ENCODE results near the gene SLC6A12. TPM values are rescaled to one million over a fixed set of nuclear protein-coding genes. Genes with fewer than 3 reads are reported as not detected.

Gene SLC6A12
- total RNA-seq, 1 experiment from 2014 or later, result 0.79 TPM

- TF ChIP-seq, protein P1, sequence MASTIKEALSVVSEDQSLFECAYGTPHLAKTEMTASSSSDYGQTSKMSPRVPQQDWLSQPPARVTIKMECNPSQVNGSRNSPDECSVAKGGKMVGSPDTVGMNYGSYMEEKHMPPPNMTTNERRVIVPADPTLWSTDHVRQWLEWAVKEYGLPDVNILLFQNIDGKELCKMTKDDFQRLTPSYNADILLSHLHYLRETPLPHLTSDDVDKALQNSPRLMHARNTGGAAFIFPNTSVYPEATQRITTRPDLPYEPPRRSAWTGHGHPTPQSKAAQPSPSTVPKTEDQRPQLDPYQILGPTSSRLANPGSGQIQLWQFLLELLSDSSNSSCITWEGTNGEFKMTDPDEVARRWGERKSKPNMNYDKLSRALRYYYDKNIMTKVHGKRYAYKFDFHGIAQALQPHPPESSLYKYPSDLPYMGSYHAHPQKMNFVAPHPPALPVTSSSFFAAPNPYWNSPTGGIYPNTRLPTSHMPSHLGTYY (CRISPR knock-in tag; IDR thresholded peaks at IDR 0.05), result no peak
- TF ChIP-seq, protein P2, sequence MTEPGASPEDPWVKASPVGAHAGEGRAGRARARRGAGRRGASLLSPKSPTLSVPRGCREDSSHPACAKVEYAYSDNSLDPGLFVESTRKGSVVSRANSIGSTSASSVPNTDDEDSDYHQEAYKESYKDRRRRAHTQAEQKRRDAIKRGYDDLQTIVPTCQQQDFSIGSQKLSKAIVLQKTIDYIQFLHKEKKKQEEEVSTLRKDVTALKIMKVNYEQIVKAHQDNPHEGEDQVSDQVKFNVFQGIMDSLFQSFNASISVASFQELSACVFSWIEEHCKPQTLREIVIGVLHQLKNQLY (CRISPR knock-in tag; IDR thresholded peaks at IDR 0.05), result no peak
- TF ChIP-seq PREB (CRISPR knock-in tag; IDR thresholded peaks at IDR 0.05; ENCODE audit: borderline replicate concordance) (no peak), HMGA2 (CRISPR knock-in tag; IDR thresholded peaks at IDR 0.05) (no peak), ETV6 (CRISPR knock-in tag; IDR thresholded peaks at IDR 0.05) (no peak), SMAD4 (CRISPR knock-in tag; IDR thresholded peaks at IDR 0.05) (no peak), CBFB (CRISPR knock-in tag; IDR thresholded peaks at IDR 0.05; ENCODE audit: low read depth) (no peak), RELA (CRISPR knock-in tag; IDR thresholded peaks at IDR 0.05; ENCODE audit: borderline replicate concordance) (no peak), ATF3 (CRISPR knock-in tag; conservative IDR thresholded peaks at IDR 0.05) (no peak), ELF4 (CRISPR knock-in tag; IDR thresholded peaks at IDR 0.05; ENCODE audit: low read depth) (no peak), MYBL2 (CRISPR knock-in tag; IDR thresholded peaks at IDR 0.05) (no peak), CDX4 (CRISPR knock-in tag; IDR thresholded peaks at IDR 0.05; ENCODE audit: borderline replicate concordance) (no peak), ZBTB21 (CRISPR knock-in tag; IDR thresholded peaks at IDR 0.05; ENCODE audit: borderline replicate concordance) (no peak), FOXK1 (CRISPR knock-in tag; IDR thresholded peaks at IDR 0.05) (0 out of 2 replicates have a peak, but pooled peaks have one; percentile 25), NFYB (CRISPR knock-in tag; conservative IDR thresholded peaks at IDR 0.05; ENCODE audit: low read depth) (no peak), ZNF423 (CRISPR knock-in tag; IDR thresholded peaks at IDR 0.05) (no peak; the same call in 1 of the 2 replicates)
- TF ChIP-seq, protein P3, sequence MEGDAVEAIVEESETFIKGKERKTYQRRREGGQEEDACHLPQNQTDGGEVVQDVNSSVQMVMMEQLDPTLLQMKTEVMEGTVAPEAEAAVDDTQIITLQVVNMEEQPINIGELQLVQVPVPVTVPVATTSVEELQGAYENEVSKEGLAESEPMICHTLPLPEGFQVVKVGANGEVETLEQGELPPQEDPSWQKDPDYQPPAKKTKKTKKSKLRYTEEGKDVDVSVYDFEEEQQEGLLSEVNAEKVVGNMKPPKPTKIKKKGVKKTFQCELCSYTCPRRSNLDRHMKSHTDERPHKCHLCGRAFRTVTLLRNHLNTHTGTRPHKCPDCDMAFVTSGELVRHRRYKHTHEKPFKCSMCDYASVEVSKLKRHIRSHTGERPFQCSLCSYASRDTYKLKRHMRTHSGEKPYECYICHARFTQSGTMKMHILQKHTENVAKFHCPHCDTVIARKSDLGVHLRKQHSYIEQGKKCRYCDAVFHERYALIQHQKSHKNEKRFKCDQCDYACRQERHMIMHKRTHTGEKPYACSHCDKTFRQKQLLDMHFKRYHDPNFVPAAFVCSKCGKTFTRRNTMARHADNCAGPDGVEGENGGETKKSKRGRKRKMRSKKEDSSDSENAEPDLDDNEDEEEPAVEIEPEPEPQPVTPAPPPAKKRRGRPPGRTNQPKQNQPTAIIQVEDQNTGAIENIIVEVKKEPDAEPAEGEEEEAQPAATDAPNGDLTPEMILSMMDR (IDR thresholded peaks at IDR 0.05), result peak; percentile 69
- TF ChIP-seq, protein P4, sequence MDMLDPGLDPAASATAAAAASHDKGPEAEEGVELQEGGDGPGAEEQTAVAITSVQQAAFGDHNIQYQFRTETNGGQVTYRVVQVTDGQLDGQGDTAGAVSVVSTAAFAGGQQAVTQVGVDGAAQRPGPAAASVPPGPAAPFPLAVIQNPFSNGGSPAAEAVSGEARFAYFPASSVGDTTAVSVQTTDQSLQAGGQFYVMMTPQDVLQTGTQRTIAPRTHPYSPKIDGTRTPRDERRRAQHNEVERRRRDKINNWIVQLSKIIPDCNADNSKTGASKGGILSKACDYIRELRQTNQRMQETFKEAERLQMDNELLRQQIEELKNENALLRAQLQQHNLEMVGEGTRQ (CRISPR knock-in tag; IDR thresholded peaks at IDR 0.05), result peak; percentile 42; the same call in 1 of the 2 replicates
- TF ChIP-seq, protein P5, sequence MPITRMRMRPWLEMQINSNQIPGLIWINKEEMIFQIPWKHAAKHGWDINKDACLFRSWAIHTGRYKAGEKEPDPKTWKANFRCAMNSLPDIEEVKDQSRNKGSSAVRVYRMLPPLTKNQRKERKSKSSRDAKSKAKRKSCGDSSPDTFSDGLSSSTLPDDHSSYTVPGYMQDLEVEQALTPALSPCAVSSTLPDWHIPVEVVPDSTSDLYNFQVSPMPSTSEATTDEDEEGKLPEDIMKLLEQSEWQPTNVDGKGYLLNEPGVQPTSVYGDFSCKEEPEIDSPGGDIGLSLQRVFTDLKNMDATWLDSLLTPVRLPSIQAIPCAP (CRISPR knock-in tag; IDR thresholded peaks at IDR 0.05), result no peak
- TF ChIP-seq, protein P6, sequence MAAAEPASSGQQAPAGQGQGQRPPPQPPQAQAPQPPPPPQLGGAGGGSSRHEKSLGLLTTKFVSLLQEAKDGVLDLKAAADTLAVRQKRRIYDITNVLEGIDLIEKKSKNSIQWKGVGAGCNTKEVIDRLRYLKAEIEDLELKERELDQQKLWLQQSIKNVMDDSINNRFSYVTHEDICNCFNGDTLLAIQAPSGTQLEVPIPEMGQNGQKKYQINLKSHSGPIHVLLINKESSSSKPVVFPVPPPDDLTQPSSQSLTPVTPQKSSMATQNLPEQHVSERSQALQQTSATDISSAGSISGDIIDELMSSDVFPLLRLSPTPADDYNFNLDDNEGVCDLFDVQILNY (CRISPR knock-in tag; IDR thresholded peaks at IDR 0.05), result no peak
Measured at GRCh38 chr12:153080-153746, 60.7 kb downstream of the SLC6A12 start (continued).
